GM19351 (cell line): ENCODE data around the gene HIRA.
"Not testable (repeated sequence)": the region's sequence is repeated elsewhere in the genome, so short reads cannot be mapped to it uniquely, and the experiment has no call there.

Experiments used
- ATAC-seq: cut with Tn5 transposase; IDR thresholded peaks from one replicate; pipeline ENCODE4 v1.9.1; 2021; ENCODE audit warnings: mild to moderate bottlenecking, moderate library complexity; ENCODE audit not compliant: unreplicated experiment

Gene HIRA

GRCh38 chr22:19336133-19337075 is 95.1 kb downstream of the HIRA start:
- ATAC-seq: no peak

- ATAC-seq: no peak
These were observed 99.6 kb downstream of the HIRA start for GRCh38 chr22:19331975-19332374.

GRCh38 chr22:19331474-19331873 is 100.1 kb downstream of the HIRA start:
- no peak for ATAC-seq

- no peak for ATAC-seq
These were observed 100.6 kb downstream of the HIRA start for GRCh38 chr22:19330865-19331418.

GRCh38 chr22:19330205-19330604 is 101.3 kb downstream of the HIRA start:
- not testable (repeated sequence) for ATAC-seq

DNA sequence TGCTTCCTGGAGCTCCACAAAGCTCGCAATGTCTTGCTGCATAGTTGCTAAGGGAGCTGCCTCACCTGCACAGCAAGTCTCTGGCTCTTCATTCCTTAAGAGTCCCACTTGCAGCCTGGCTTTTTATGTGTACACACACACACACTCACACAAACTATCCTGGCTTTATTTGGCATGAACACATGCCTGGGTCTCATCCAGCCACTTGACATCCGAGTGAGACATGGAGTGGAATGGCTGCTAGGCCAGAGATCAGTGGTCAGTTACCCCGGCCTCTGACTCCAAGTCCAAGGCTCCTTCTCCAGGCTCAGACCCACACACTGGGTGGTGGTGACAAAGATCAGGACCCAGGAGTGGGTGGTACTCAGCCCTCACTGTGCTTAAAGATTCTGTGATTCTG is 102.1 kb downstream of the HIRA start:
- no peak for ATAC-seq

DNA sequence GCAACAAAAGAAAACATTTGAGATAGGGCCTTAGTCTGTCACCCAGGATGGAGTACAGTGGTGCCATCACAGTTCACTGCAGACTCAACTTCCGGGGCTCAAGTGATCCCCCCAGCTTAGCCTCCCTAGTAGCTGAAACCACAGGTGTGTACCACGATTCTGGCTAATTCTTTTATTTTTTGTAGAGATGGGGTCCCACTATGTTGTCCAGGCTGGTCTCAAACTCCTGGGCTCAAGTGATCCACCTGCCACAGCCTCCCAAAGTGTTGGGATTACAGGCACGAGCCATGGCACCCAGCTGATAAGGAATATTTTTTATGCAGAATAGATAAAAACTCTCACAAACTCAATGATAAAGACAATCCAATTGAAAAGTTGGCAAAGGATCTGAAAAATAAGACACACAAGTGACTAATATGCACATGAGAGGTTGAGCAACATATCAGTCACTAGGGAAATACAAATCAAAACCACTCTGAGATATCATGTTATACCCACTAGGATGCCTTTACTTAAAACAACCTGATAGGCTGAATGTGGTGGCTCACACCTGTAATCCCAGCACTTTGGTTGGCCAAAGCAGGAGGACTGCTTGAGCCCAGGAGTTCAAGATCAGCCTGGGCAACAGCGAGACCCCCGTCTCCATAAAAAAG is 106.1 kb downstream of the HIRA start:
- ATAC-seq: no peak

GRCh38 chr22:19323420-19323819 is 108.1 kb downstream of the HIRA start:
- ATAC-seq: not testable (repeated sequence)

DNA sequence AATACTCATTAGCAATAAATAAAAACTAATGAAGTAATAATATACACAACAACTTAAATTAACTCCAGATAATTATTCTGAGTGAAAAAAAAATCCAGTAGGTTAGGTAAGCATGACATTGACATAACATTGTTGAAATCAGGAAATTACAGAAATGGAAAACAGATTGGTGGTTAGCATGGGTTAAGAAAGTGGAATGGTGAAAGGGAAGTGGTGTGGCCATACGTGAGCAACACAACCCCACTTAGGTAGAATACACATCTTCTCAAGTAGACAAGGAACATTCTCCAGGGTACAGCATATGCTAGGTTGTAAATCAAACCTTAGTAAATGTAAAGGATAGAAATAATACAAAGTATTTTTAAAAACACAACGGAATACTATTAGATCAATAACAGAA is 109.8 kb downstream of the HIRA start:
- no peak for ATAC-seq

DNA sequence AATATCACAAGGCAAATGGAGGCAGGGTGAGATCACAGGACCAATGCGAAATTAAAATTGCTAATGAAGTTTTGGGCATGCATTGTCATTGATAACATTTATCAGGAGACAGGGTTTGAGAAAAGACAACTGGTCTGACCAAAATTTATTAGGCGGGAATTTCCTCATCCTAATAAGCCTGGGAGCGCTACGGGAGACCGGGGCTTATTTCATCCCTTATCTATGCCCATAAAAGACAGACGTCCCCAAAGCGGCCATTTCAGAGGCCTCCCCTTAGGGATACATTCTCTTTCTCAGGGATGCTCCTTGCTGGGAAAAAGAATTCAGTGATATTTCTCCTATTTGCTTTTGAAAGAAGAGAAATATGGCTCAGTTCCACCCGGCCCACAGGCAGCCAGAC is 111.4 kb downstream of the HIRA start:
- not testable (repeated sequence) for ATAC-seq

DNA sequence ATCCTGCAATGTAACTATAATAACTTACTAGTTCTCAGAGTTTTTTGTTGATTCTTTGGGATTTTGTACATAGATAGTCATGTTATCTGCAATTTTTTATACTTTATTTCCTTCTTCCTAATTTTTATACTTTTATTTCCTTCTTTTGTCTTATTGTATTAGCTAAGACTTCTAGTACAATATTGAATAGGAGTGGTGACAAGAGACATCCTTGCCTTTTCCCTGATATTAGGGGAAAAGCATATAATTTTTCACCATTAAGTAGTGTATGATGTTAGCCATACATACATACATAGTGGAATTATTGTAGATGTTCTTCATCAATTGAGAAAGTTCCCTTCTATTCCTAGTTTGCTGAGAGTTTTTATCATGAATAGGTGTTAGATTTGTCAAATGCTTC is 112.3 kb downstream of the HIRA start:
- ATAC-seq: no peak

DNA sequence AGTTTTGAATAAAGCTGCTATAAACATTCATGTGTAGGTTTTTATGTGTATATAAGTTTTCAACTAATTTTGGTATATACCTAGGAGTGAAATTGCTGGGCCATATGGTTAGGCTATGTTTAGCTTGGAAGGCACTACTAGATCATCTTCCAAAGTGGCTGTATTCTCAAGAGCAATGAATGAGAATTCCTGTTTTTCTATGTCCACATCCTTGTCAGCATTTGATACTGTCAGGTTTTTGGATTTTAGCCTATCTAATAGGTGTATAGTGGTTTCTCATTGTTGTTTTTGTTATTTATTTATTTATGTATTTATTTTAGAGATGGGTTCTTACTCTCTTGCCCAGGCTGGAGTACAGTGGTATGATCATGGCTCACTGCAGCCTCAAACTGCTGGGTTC is 113.7 kb downstream of the HIRA start:
- ATAC-seq: no peak

GRCh38 chr22:19307872-19308271 is 123.7 kb downstream of the HIRA start:
- no peak for ATAC-seq

DNA sequence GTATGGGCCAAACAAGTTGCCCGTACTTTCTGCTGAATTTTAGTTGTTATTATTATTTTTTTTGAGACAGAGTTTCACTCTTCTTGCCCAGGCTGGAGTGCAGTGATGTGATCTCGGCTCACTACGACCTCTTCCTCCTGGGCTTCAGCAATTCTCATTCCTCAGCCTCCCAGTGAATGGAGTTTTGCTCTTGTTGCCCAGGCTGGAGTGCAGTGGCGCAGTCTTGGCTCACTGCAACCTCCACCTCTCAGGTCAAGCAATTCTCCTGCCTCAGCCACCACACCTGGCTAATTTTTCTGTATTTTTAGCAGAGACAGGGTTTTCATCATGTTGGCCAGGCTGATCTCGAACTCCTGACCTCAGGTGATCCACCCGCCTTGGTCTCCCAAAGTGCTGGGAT is 125.0 kb downstream of the HIRA start:
- ATAC-seq: not testable (repeated sequence)

DNA sequence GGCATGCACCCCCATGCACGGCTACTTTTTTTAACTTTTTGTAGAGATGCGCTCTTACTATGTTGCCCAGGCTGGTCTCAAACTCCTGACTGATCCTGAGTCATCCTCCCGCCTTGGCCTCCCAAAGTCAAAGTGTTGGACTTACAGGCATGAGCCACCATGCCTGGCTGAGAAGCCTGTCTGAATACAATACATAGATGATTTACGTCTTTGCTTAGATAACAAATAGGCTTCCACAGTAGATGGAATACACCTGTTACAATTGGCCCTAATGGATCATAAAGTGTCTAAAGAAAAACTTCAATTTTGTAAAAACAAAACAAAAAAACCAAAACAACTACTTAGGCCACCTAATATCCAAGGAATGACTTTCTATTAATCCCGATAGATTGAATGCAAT is 127.0 kb downstream of the HIRA start:
- ATAC-seq: no peak

DNA sequence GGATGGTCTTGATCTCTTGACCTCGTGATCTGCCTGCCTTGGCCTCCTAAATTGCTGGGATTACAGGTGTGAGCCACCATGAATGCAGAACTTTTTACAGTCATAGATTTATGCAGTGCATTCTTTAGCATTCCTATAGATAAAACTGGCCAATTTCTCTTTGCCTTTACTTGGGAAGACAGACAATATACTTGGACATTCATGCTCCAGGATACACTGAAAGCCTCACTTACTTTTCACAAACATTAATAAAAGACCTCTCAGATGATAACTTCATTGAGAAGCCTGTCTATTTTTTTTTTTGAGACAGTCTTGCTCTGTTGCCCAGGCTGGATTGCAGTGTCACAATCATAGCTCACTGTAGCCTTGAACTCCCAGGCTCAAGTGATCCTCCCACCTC is 127.7 kb downstream of the HIRA start:
- ATAC-seq: no peak

DNA sequence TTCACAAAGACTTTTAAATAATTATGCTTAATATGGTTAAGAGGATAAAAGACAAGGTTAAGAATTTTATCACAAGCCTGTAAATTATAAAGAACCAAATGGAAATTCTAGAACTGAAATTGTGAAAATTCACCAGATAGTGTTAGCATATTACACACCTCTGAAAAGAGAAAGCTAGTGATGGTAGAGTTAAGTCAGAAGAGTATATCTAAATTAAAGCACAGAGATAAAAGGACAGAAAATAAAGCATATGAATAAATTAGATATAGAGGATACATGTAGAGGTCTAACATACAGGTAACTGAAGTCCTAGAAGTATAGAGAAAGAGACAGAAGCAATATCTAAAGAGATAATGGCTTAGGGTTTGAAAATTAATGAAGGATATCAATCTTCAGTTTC is 135.8 kb downstream of the HIRA start:
- no peak for ATAC-seq

DNA sequence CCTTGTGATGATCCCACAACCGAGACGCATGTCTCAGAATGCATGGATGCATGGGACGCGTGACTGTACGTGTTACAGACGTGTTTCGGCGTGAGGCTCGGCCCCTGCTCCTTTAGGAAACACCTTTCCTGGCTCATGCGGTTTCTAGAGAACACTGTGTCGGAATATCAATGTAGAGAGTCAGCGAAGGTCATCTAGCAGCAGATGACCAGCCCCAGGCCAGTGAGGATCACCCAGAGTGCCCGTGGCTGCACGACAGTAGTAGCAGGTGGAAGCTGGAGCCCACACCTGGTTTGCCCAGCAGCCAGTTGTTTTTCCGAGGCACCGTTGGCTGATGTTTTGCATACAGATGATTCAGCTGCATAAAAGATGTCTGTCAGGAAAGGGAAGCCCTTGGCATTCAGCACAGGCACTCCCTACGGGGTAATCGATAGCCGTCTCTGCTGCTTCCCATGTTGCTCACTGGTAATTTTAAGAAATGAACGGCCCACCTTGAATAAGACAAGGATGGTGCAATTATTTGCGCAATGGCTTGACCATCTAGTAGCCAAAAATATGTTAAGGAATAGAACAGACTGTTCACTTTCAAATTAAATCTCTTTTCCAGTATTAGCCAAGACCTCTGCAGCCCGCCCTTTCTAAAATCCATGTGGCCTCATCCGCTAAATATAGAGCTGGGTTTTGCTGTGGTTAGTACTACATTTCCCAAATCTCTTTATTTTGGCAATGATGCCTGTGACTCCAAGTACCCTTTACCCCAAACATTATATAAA is 138.9 kb downstream of the HIRA start:
- no peak for ATAC-seq

DNA sequence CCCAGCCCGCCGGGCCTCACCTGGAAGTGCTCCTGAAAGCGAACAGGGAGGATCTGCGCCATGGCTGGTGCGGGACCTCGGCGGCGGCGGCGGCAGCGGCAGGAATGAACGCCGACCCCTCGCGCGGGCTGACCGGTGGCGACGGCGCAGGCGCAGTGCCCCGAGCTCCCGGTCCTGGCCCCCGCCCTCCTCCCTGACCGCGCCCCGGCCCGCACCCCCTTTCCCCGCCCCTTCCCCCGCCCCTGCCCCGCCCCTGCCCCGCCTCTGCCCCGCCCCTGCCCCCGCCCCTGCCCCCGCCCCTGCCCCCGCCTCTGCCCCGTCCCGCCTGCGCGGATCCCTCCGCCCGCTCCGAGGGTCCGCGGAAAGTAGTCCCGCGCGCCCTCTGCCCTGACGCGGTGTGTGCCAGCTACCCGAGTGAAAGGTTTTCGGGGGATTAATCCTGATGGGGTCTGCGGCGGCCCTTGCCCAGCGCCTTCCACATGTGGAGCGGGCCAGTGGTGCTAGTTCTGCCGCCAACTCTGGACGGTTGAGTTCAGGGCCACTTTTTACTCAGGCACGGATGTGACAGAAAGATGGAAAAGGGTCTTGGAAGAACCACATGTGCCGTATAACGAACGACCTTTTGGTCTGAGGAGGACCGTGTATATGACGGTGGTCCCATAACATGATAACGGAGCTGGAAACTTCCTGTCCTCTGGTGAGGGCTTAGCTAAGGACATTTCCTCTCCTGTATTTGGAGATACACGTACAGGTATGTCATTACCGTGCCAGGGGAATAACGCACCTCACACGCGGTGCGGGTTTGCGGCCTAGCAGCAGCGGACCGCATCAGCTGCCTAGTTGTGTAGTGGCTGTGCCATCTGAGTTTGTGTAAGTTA is 139.7 kb downstream of the HIRA start, which contains the start of gene CLTCL1:
Gene CLTCL1 (minus strand): TSS at position 140 of the 878 bp plus-strand sequence. CDS start 78 bp downstream, at position 62.
- no peak for ATAC-seq

GRCh38 chr22:19291218-19291579 is 140.3 kb downstream of the HIRA start:
- ATAC-seq: no peak
